Kidney epithelial cell (primary cell): ENCODE measurements around the gene TEAD4. TPM values are rescaled to one million over a fixed set of nuclear protein-coding genes. Genes with fewer than 3 reads are reported as not detected.
A peak's percentile ranks its signal among the peaks of the same experiment; 100 is the strongest.

ENCODE experiments used
- DNase-seq: peaks from one replicate; pipeline ENCODE4 v3.0.0-alpha.2; 2010; ENCODE audit warnings: low read depth
- H3K27me3 ChIP-seq: 2 replicates; pipeline ENCODE4 v1.6.0; 2011; ENCODE audit warnings: low read length; ENCODE audit not compliant: control insufficient read depth, insufficient read depth
- H3K36me3 ChIP-seq: 2 replicates; pipeline ENCODE4 v1.5.1; 2011; ENCODE audit warnings: low read length; ENCODE audit not compliant: control insufficient read depth, insufficient read depth
- H3K4me3 ChIP-seq: 2 replicates; pipeline ENCODE4 v1.5.1; 2011; ENCODE audit warnings: low read depth, mild to moderate bottlenecking, control low read depth, low read length
- CTCF ChIP-seq: IDR thresholded peaks from 2 replicates; pipeline ENCODE4 v1.5.1; 2011; ENCODE audit warnings: mild to moderate bottlenecking, moderate library complexity, low read length, control low read depth, inconsistent platforms; ENCODE audit not compliant: insufficient read depth, poor library complexity, severe bottlenecking
- total RNA-seq: library from RNA; depleted of rRNA; stranded (reverse); fragments of >200 nt; gene quantifications from 2 replicates; pipeline ENCODE4 v1.2.3, GENCODE V29; 2015

TEAD4 gene
- total RNA-seq, 1 donor from 2014 or later, result 38.6 TPM

DNA sequence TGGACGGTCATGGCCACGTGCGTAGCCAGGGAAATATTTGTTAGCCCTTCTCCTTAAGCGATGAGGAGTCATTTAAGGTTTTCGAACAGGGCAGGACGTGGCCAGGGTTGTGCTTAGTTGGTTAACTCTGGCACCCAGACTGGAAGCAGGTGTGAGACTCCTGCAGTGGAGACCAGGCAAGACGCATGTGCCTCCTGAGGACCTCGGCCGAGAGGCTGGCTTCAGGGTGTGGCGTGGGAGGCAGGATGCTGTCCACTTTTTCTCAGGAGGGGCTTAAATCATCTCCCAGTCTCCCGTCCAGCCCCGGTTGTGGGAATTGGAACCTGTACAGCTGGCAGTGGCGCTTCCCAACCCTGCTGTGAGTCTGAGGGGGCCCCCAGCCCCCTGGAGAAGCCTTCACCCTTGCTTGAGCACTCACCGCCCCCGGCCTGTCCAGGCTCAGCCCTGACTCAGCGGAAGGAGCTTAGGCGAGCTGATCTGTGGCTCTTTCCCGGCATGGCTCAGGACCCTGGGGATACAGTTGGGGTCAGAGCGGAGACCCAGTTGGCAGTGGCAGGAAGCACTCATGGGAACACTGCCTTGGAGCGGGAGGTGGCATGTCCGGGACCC lies 71.7 kb downstream of the TEAD4 start:
- TF ChIP-seq CTCF, result no peak
- DNase-seq, result no peak

GRCh38 chr12:3032161-3032560 lies 73.0 kb downstream of the TEAD4 start:
- Histone ChIP-seq H3K27me3 (no peaks in the 10 kb centered on the region), H3K36me3 (peaks cover 2% of the 10 kb centered on the region), H3K4me3 (no peak overlapping the region)
- TF ChIP-seq CTCF, result no peak
- DNase-seq, result no peak

More for the DNA sequence above, 71.7 kb downstream of the TEAD4 start:
- Histone ChIP-seq H3K4me3 (no peak overlapping the region), H3K27me3 (no peaks in the 10 kb centered on the region), H3K36me3 (peaks cover under 1% of the 10 kb centered on the region)

DNA sequence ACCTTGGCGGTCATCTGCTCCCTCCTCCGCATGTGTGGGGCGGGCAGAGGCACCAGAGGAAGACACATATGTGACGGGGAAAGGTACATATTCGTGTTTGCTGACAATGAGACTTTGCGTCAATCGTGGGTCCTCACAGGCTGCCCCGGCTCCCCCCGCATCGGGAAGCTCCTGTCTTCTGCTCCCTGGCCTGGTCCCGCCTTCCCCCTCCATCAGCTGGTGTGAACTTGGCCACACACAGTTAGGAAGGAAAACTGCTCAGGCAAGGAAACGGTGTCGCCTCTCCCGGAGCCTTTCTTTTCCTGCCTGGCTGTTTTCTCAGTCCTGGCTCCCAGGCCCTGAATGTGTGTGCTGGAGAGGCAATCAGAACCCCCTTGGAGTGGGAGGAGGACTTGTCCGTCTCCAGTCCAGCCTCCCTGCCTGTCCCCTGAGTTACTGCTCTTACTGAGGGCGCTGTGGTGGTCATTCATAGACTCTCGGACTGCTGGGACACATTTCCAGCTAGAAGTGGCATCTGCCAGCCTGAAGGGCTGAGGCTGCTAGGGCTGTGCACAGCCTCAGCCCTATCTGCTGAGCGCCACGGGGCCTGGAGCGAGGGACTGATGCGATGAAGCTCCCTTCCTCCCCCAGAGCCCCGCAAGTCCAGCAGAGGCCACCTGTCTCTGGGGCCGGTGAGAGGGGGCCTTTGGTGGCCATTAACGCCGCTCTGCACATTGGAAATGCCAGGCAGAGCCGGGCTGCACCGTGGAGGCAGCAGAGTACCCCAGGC lies 73.8 kb downstream of the TEAD4 start:
- DNase-seq, result no peak
- H3K36me3 ChIP-seq, result peaks cover 2% of the 10 kb centered on the region
- no peak for TF ChIP-seq CTCF
- no peak overlapping the region for H3K4me3 ChIP-seq
- no peaks in the 10 kb centered on the region for H3K27me3 ChIP-seq

DNA sequence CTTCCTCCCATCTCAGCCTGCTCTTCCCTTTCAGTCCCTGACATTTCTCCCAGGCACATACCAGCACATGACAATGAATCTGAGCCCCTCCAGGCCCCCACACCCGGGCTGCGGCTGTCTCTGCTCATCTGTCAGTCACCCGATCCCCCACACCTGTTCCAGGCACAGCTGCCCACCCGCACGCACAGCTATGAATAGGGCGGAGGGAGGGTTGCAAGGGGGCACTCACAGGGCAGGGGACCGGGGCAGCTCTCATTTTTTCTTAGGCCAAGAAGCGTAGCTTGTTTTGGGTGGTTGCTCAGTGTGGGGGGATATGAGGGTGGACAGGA lies 74.3 kb downstream of the TEAD4 start:
- TF ChIP-seq CTCF, result no peak
- no peak for DNase-seq
- H3K36me3 ChIP-seq, result peaks cover 3% of the 10 kb centered on the region
- no peak overlapping the region for H3K4me3 ChIP-seq
- H3K27me3 ChIP-seq, result no peaks in the 10 kb centered on the region

GRCh38 chr12:3034067-3034750 lies 75.0 kb downstream of the TEAD4 start:
- H3K4me3 ChIP-seq, result no peak overlapping the region
- peak; percentile 90 for TF ChIP-seq CTCF
- H3K36me3 ChIP-seq, result peaks cover 3% of the 10 kb centered on the region
- DNase-seq, result peak; percentile 29
- no peaks in the 10 kb centered on the region for H3K27me3 ChIP-seq
